ENCODE results near the gene UCP1.
"Not testable (repeated sequence)": the region's sequence is repeated elsewhere in the genome, so short reads cannot be mapped to it uniquely, and the experiment has no call there.

Gene UCP1

DNA sequence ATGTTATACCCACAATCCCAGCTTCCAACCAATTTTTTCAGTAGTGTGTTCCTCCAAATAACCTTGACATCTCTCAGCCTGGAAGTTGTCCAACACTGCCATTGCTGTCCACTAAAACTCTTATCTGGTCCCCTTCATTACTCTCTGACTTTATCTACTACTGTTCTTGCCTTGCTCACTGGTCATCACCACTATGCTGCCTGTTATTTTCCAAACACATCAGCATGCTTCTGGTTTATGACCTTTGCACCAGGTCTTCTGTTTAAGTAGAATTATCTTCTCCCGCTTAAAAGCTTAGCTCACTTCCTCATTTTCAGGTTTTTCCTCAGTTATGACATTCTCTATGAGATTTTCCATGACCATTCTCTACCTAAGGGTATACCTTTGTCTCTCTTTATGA lies 39.3 kb downstream of the UCP1 start:
- no peak overlapping the region for H3K4me2 ChIP-seq (ENCODE audit: low read length)
- no peak overlapping the region for H4K5ac ChIP-seq (ENCODE audit: low read length)
- no peaks in the 10 kb centered on the region for H3K79me1 ChIP-seq (ENCODE audit: low read length)
- no peak overlapping the region for H3K23ac ChIP-seq (ENCODE audit: low read length)
- no peaks in the 10 kb centered on the region for H3K36me3 ChIP-seq (ENCODE audit: control insufficient read depth, insufficient read depth, low read length)
- DNase-seq, result no peak
- H3K79me2 ChIP-seq (ENCODE audit: control insufficient read depth, insufficient read depth, low read length), result no peaks in the 10 kb centered on the region
- no peak overlapping the region for H2BK5ac ChIP-seq (ENCODE audit: low read length)
- no peak overlapping the region for H2BK120ac ChIP-seq (ENCODE audit: low read depth, low read length)
- H3K4ac ChIP-seq (ENCODE audit: low read depth, low read length), result no peak overlapping the region
- no peak overlapping the region for H3K56ac ChIP-seq (ENCODE audit: low read length)
- H3K27me3 ChIP-seq (ENCODE audit: insufficient read depth, low read length, poor library complexity), result no peaks in the 10 kb centered on the region
- H3K18ac ChIP-seq (ENCODE audit: low read length), result no peak overlapping the region
- no peak overlapping the region for H4K8ac ChIP-seq (ENCODE audit: low read depth, low read length)
- H3K27ac ChIP-seq (ENCODE audit: low read depth, low read length), result no peak overlapping the region
- H3K4me3 ChIP-seq (ENCODE audit: low read length), result no peak overlapping the region
- H3K9ac ChIP-seq (ENCODE audit: low read length), result no peak overlapping the region
- H3K4me1 ChIP-seq (ENCODE audit: control insufficient read depth, low read depth, low read length), result no peaks in the 10 kb centered on the region
- WGBS (ENCODE audit: extremely low coverage, insufficient coverage, low lambda C conversion rate), result no CpG with 5 or more reads among the region's 1 CpG
- H2BK15ac ChIP-seq (replicated peaks; ENCODE audit: low read depth), result no peak overlapping the region
- H2AK5ac ChIP-seq (ENCODE audit: low read length), result no peak overlapping the region

DNA sequence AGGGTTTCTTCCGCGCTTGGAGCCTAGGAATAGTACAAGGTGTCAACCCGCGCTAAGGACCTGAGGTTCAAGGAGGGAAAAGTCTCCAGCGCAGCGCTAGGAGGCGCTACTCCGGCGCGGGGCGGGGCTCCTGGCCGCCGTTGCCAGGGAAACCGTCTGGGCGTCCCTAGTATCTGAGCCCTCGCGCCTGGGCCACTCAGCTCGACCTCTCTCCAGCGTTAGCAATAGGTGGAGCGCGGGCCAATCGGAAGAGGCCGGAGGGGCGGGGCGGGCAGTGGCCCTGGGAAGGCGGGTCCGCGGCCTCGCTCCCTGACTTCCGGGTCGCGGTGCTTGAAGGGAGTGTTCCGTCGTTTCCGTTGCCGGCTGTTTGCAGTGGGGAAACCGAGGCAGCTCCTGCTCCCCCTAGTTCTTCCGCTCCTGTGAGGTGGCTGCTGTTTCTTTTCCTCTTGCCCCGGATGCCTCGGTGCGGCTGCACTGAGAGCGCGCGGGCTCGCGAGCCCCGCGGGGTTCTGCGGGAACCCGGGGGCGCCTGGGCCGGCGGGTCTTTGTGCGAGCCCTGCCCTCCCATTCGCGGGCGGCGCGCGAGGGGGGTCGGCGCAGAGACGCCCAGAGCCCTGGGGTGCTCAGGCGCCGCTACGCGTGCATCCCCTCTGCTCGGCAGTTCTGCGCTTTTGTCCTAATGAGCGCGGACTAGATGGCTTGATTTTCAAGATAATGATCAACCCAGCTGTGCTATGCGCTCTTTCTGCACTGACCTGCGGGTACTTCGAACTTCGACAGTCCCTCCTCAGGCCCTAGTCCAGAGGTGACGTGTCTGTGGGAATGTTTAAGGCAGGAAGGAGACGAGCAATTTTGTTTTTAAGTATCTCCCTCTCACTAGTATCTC lies 44.7 kb downstream of the UCP1 start, which contains the start of gene ELMOD2:
TSS of gene ELMOD2 (plus strand) at position 312 of the 886 bp plus-strand sequence. CDS start 1,261 bp downstream, outside the sequence.
- Histone ChIP-seq H4K8ac (ENCODE audit: low read depth, low read length) (no peak within 1 kb of the TSS), H2BK120ac (ENCODE audit: low read depth, low read length) (no peak within 1 kb of the TSS), H3K27me3 (ENCODE audit: insufficient read depth, low read length, poor library complexity) (no peaks in the 10 kb centered on the region), H3K79me1 (ENCODE audit: low read length) (no peaks in the 10 kb centered on the region), H3K4me2 (ENCODE audit: low read length) (peak within 1 kb of the TSS; percentile 43), H4K5ac (ENCODE audit: low read length) (no peak within 1 kb of the TSS), H3K36me3 (ENCODE audit: control insufficient read depth, insufficient read depth, low read length) (no peaks in the 10 kb centered on the region), H3K79me2 (ENCODE audit: control insufficient read depth, insufficient read depth, low read length) (no peaks in the 10 kb centered on the region), H2BK5ac (ENCODE audit: low read length) (no peak within 1 kb of the TSS), H3K4me3 (ENCODE audit: low read length) (peak within 1 kb of the TSS; percentile 55), H3K23ac (ENCODE audit: low read length) (no peak within 1 kb of the TSS), H3K4me1 (ENCODE audit: control insufficient read depth, low read depth, low read length) (no peaks in the 10 kb centered on the region), H2BK15ac (replicated peaks; ENCODE audit: low read depth) (no peak within 1 kb of the TSS), H3K56ac (ENCODE audit: low read length) (peak within 1 kb of the TSS; percentile 88), H3K18ac (ENCODE audit: low read length) (peak within 1 kb of the TSS; percentile 34), H3K27ac (ENCODE audit: low read depth, low read length) (peak within 1 kb of the TSS; percentile 14), H2AK5ac (ENCODE audit: low read length) (no peak within 1 kb of the TSS), H3K9ac (ENCODE audit: low read length) (peak within 1 kb of the TSS; percentile 71), H3K4ac (ENCODE audit: low read depth, low read length) (peak within 1 kb of the TSS; percentile 4)
- WGBS (ENCODE audit: extremely low coverage, insufficient coverage, low lambda C conversion rate), result no CpG with 5 or more reads among the region's 77 CpGs
- peak; percentile 99 for DNase-seq

DNA sequence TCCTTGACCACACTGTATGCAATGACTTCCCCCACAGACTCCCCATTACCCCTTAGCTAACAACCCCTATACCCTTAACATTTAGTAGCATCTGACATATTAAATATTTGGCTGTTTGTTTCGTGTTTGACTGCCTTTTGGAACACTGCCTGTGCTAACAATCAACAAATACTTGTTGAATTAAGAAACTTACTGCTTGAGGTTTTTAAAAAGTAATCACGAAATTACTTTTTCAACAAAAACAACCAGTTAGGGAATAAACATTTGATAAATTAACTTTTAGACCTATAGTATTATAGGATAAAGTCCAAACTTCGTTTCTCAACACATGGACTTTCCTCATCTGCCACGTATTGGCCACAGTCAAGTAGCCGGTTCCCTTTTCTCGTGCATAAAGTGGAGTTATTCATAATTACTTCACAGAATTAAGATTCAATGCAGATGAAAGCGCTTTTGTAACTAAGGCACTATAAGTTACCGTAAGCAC lies 45.3 kb downstream of the UCP1 start:
- Histone ChIP-seq H3K27ac (ENCODE audit: low read depth, low read length) (no peak overlapping the region), H3K4me1 (ENCODE audit: control insufficient read depth, low read depth, low read length) (no peaks in the 10 kb centered on the region), H3K79me1 (ENCODE audit: low read length) (no peaks in the 10 kb centered on the region), H3K23ac (ENCODE audit: low read length) (no peak overlapping the region), H3K4me3 (ENCODE audit: low read length) (no peak overlapping the region), H2BK5ac (ENCODE audit: low read length) (no peak overlapping the region), H3K4me2 (ENCODE audit: low read length) (no peak overlapping the region), H4K8ac (ENCODE audit: low read depth, low read length) (no peak overlapping the region), H3K9ac (ENCODE audit: low read length) (no peak overlapping the region), H2BK120ac (ENCODE audit: low read depth, low read length) (no peak overlapping the region), H3K4ac (ENCODE audit: low read depth, low read length) (no peak overlapping the region), H3K27me3 (ENCODE audit: insufficient read depth, low read length, poor library complexity) (no peaks in the 10 kb centered on the region), H3K56ac (ENCODE audit: low read length) (no peak overlapping the region), H3K79me2 (ENCODE audit: control insufficient read depth, insufficient read depth, low read length) (no peaks in the 10 kb centered on the region), H2AK5ac (ENCODE audit: low read length) (no peak overlapping the region), H4K5ac (ENCODE audit: low read length) (no peak overlapping the region), H3K36me3 (ENCODE audit: control insufficient read depth, insufficient read depth, low read length) (no peaks in the 10 kb centered on the region), H2BK15ac (replicated peaks; ENCODE audit: low read depth) (no peak overlapping the region), H3K18ac (ENCODE audit: low read length) (no peak overlapping the region)
- no CpG with 5 or more reads among the region's 8 CpGs for WGBS (ENCODE audit: extremely low coverage, insufficient coverage, low lambda C conversion rate)
- DNase-seq, result no peak

DNA sequence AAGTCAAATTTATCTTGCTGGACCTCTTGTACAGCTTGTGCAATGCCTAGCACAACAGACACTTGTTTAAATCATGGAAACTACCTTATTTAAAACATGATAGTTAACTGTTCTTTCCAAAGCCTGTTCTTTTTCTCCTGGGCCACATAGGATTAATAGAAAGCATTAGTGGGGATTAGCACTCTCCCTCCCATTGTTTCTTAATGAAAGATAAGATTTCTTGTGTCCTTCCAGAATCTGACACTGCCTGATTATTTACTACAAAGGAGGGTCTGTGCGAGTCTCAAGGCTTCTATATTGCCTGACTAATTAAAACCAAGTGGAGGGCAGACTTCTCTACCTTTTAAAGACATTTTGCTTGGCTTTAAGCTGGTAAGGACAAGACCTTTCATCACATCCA lies 53.3 kb downstream of the UCP1 start:
- H3K18ac ChIP-seq (ENCODE audit: low read length), result no peak overlapping the region
- no peaks in the 10 kb centered on the region for H3K79me1 ChIP-seq (ENCODE audit: low read length)
- no peak overlapping the region for H2BK15ac ChIP-seq (replicated peaks; ENCODE audit: low read depth)
- H3K9ac ChIP-seq (ENCODE audit: low read length), result peak overlapping the region; percentile 51
- no peak overlapping the region for H4K8ac ChIP-seq (ENCODE audit: low read depth, low read length)
- H4K5ac ChIP-seq (ENCODE audit: low read length), result no peak overlapping the region
- no peaks in the 10 kb centered on the region for H3K79me2 ChIP-seq (ENCODE audit: control insufficient read depth, insufficient read depth, low read length)
- peak overlapping the region; percentile 91 for H3K27ac ChIP-seq (ENCODE audit: low read depth, low read length)
- peaks cover 5% of the 10 kb centered on the region for H3K4me1 ChIP-seq (ENCODE audit: control insufficient read depth, low read depth, low read length)
- H3K4me2 ChIP-seq (ENCODE audit: low read length), result peak overlapping the region; percentile 15
- no peak overlapping the region for H3K4me3 ChIP-seq (ENCODE audit: low read length)
- no peak overlapping the region for H3K4ac ChIP-seq (ENCODE audit: low read depth, low read length)
- peak overlapping the region; percentile 99 for H2BK5ac ChIP-seq (ENCODE audit: low read length)
- no peak overlapping the region for H2AK5ac ChIP-seq (ENCODE audit: low read length)
- H3K56ac ChIP-seq (ENCODE audit: low read length), result peak overlapping the region; percentile 84
- peak; percentile 80 for DNase-seq
- no peak overlapping the region for H2BK120ac ChIP-seq (ENCODE audit: low read depth, low read length)
- no CpG with 5 or more reads among the region's 1 CpG for WGBS (ENCODE audit: extremely low coverage, insufficient coverage, low lambda C conversion rate)
- no peak overlapping the region for H3K23ac ChIP-seq (ENCODE audit: low read length)
- no peaks in the 10 kb centered on the region for H3K36me3 ChIP-seq (ENCODE audit: control insufficient read depth, insufficient read depth, low read length)
- no peaks in the 10 kb centered on the region for H3K27me3 ChIP-seq (ENCODE audit: insufficient read depth, low read length, poor library complexity)

DNA sequence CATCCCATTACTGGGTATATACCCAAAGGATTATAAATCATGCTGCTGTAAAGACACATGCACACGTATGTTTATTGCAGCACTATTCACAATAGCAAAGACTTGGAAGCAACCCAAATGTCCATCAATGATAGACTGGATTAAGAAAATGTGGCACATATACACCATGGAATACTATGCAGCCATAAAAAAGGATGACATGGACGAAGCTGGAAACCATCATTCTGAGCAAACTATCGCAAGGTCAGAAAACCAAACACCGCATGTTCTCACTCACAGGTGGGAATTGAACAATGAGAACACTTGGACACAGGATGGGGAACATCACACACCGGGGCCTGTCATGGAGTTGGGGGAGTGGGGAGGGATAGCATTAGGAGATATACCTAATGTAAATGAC lies 55.0 kb downstream of the UCP1 start:
- not testable (repeated sequence) for H3K18ac ChIP-seq (ENCODE audit: low read length); H3K4me1 ChIP-seq (ENCODE audit: control insufficient read depth, low read depth, low read length); H3K27ac ChIP-seq (ENCODE audit: low read depth, low read length); H3K56ac ChIP-seq (ENCODE audit: low read length); H4K8ac ChIP-seq (ENCODE audit: low read depth, low read length); H3K27me3 ChIP-seq (ENCODE audit: insufficient read depth, low read length, poor library complexity); H3K79me1 ChIP-seq (ENCODE audit: low read length); H4K5ac ChIP-seq (ENCODE audit: low read length); H3K23ac ChIP-seq (ENCODE audit: low read length); H3K36me3 ChIP-seq (ENCODE audit: control insufficient read depth, insufficient read depth, low read length); H3K9ac ChIP-seq (ENCODE audit: low read length); H2BK5ac ChIP-seq (ENCODE audit: low read length); H2BK120ac ChIP-seq (ENCODE audit: low read depth, low read length); H3K4ac ChIP-seq (ENCODE audit: low read depth, low read length); H3K4me3 ChIP-seq (ENCODE audit: low read length); H3K79me2 ChIP-seq (ENCODE audit: control insufficient read depth, insufficient read depth, low read length); H2AK5ac ChIP-seq (ENCODE audit: low read length); H2BK15ac ChIP-seq (replicated peaks; ENCODE audit: low read depth); H3K4me2 ChIP-seq (ENCODE audit: low read length); DNase-seq
- WGBS (ENCODE audit: extremely low coverage, insufficient coverage, low lambda C conversion rate), result no CpG with 5 or more reads among the region's 5 CpGs
